ENCODE data around the gene SRCAP.

The SRCAP gene

GRCh38 chr16:30773826-30774225 is 74.9 kb downstream of the SRCAP start:
- no peak for DNase-seq (ENCODE audit: low read depth in 1 of 2, low spot score in 1 of 2)

- no peak for DNase-seq (ENCODE audit: low read depth in 1 of 2, low spot score in 1 of 2)
Measured at GRCh38 chr16:30774367-30775130, 75.6 kb downstream of the SRCAP start.

- DNase-seq (ENCODE audit: low read depth in 1 of 2, low spot score in 1 of 2) = no peak
Measured at GRCh38 chr16:30775131-30775391, 76.1 kb downstream of the SRCAP start.

- peak; percentile 16 to 47 for DNase-seq (ENCODE audit: low read depth in 1 of 2, low spot score in 1 of 2)
Measured at GRCh38 chr16:30775392-30776188, 76.6 kb downstream of the SRCAP start.

- DNase-seq (ENCODE audit: low read depth in 1 of 2, low spot score in 1 of 2) = no peak
Measured at GRCh38 chr16:30777591-30778297, 78.8 kb downstream of the SRCAP start.

- no peak for DNase-seq (ENCODE audit: low read depth in 1 of 2, low spot score in 1 of 2)
Measured at GRCh38 chr16:30778549-30779244, 79.7 kb downstream of the SRCAP start.

- DNase-seq (ENCODE audit: low read depth in 1 of 2, low spot score in 1 of 2) = no peak
Measured at GRCh38 chr16:30779596-30779995, 80.6 kb downstream of the SRCAP start.

GRCh38 chr16:30780021-30780420 is 81.0 kb downstream of the SRCAP start:
- DNase-seq (ENCODE audit: low read depth in 1 of 2, low spot score in 1 of 2) = no peak

- no peak for DNase-seq (ENCODE audit: low read depth in 1 of 2, low spot score in 1 of 2)
Measured at GRCh38 chr16:30780549-30780948, 81.6 kb downstream of the SRCAP start.

GRCh38 chr16:30782486-30783279 is 83.7 kb downstream of the SRCAP start:
- DNase-seq (ENCODE audit: low read depth in 1 of 2, low spot score in 1 of 2) = no peak

GRCh38 chr16:30783280-30784109 is 84.5 kb downstream of the SRCAP start:
- no peak for DNase-seq (ENCODE audit: low read depth in 1 of 2, low spot score in 1 of 2)

GRCh38 chr16:30784215-30784614 is 85.2 kb downstream of the SRCAP start:
- DNase-seq (ENCODE audit: low read depth in 1 of 2, low spot score in 1 of 2) = no peak

GRCh38 chr16:30785126-30786106 is 86.4 kb downstream of the SRCAP start:
- no peak for DNase-seq (ENCODE audit: low read depth in 1 of 2, low spot score in 1 of 2)

- DNase-seq (ENCODE audit: low read depth in 1 of 2, low spot score in 1 of 2) = no peak
Measured at GRCh38 chr16:30786115-30786935, 87.4 kb downstream of the SRCAP start.

GRCh38 chr16:30786936-30787612 is 88.1 kb downstream of the SRCAP start, which contains the start of gene ZNF629:
Gene ZNF629, minus strand, starts transcription at chr16:30787205. Its CDS starts 2,723 bp downstream, at chr16:30784482.
- DNase-seq (ENCODE audit: low read depth in 1 of 2, low spot score in 1 of 2) = peak in 1 of 2 donors; percentile 22

GRCh38 chr16:30787613-30788378 is 88.8 kb downstream of the SRCAP start:
- no peak for DNase-seq (ENCODE audit: low read depth in 1 of 2, low spot score in 1 of 2)

Measured in stimulated activated CD4-positive, alpha-beta T cell treated with anti-CD3 and anti-CD28 coated beads, Interleukin-15, amount 100 ng/mL, for 1 hour (primary cell).